Measurements from ENCODE around the gene DUSP1. TPM values are rescaled to one million over a fixed set of nuclear protein-coding genes. Genes with fewer than 3 reads are reported as not detected.
A peak's percentile ranks its signal among the peaks of the same experiment; 100 is the strongest.

The DUSP1 gene
- total and polyA plus RNA-seq, 4 donors: 138 to 1,153 (median 344) TPM

GRCh38 chr5:172751761-172752510 lies 19.1 kb downstream of the DUSP1 start:
- no peak for TF ChIP-seq CTCF (IDR thresholded peaks at IDR 0.05; ENCODE audit: control extremely low read depth, extremely low read depth)
- H3K4me3 ChIP-seq: no peak overlapping the region
- DNase-seq (no peak), ATAC-seq (ENCODE audit: insufficient read depth, low FRiP score) (no peak)
- H3K9me3 ChIP-seq (ENCODE audit: control insufficient read depth in 4 of 4, insufficient read depth in 3 of 4, low read length in 3 of 4): peaks cover 0 to 2% (median 0%) of the 10 kb centered on the region in 4 donors
- H3K27ac ChIP-seq (ENCODE audit: low read depth in 1 of 2, low read length in 1 of 2): peak overlapping the region in 1 of 2 donors; percentile 75
- peaks cover 0 to 2% (median 0%) of the 10 kb centered on the region in 3 donors for H3K27me3 ChIP-seq (ENCODE audit: control insufficient read depth in 3 of 3, insufficient read depth in 3 of 3, low read length in 2 of 3)
- H3K4me1 ChIP-seq (ENCODE audit: control insufficient read depth in 5 of 5, insufficient read depth in 5 of 5, low read length in 5 of 5): peaks cover 4 to 15% (median 5%) of the 10 kb centered on the region in 5 donors
- 85 to 89% methylated on average over 14 of the region's 14 CpGs for WGBS, 2 donors
- no peaks in the 10 kb centered on the region for H3K36me3 ChIP-seq (ENCODE audit: control insufficient read depth in 4 of 4, insufficient read depth in 4 of 4, low read length in 4 of 4)
- H3K9ac ChIP-seq (ENCODE audit: insufficient read depth in 1 of 2, low read length in 2 of 2): no peak overlapping the region

DNA sequence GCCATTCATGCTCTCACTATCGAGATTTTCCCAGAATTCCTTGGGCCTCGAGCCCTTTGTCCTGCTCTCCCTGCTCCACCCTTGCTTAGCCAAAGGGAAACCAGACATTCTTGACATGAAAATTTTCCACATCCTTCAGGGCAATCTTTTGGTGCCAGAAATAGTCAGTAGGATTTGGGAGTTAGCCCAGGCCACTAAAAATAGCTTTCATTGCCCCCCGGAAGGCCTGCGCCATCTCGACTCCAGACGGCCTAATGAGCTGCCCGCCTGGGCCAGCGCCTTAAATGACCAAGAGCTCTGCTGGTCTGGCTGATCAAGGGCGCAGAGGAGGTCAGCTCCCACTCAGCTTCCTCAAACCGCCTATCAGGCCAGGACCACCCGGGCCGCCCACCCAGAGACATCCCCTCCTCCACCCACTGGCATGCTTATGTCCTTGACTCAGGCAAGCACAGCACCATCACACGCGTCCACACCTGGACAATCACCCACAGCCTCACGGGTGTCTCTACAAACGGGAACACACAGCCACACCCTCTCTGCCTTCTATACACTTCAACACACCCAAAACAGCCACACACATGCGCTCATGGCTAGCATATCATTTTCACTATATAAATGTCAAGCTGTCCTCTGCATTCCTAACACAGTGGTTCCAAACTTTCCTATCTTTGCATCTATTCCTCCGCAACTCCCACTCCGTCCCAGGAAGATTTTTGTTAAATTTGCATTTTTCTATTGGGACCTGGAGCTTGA lies 20.9 kb downstream of the DUSP1 start:
- H3K9me3 ChIP-seq (ENCODE audit: control insufficient read depth in 4 of 4, insufficient read depth in 3 of 4, low read length in 3 of 4): peaks cover 0 to 2% (median 0%) of the 10 kb centered on the region in 4 donors
- no peak for TF ChIP-seq CTCF (IDR thresholded peaks at IDR 0.05; ENCODE audit: control extremely low read depth, extremely low read depth)
- H3K4me1 ChIP-seq (ENCODE audit: control insufficient read depth in 5 of 5, insufficient read depth in 5 of 5, low read length in 5 of 5): peaks cover 4 to 15% (median 5%) of the 10 kb centered on the region in 5 donors
- H3K36me3 ChIP-seq (ENCODE audit: control insufficient read depth in 4 of 4, insufficient read depth in 4 of 4, low read length in 4 of 4): no peaks in the 10 kb centered on the region
- H3K27me3 ChIP-seq (ENCODE audit: control insufficient read depth in 3 of 3, insufficient read depth in 3 of 3, low read length in 2 of 3): peaks cover 0 to 2% (median 0%) of the 10 kb centered on the region in 3 donors
- WGBS, 2 donors: 69 to 81% methylated on average over 19 of the region's 19 CpGs
- H3K9ac ChIP-seq (ENCODE audit: insufficient read depth in 1 of 2, low read length in 2 of 2): no peak overlapping the region
- ATAC-seq (ENCODE audit: insufficient read depth, low FRiP score) (no peak), DNase-seq (peak; percentile 63 to 81 (median 78))
- no peak overlapping the region for H3K4me3 ChIP-seq
- H3K27ac ChIP-seq (ENCODE audit: low read depth in 1 of 2, low read length in 1 of 2): peak overlapping the region; percentile 60 to 96

GRCh38 chr5:172749076-172749475 lies 21.9 kb downstream of the DUSP1 start:
- TF ChIP-seq CTCF (IDR thresholded peaks at IDR 0.05; ENCODE audit: control extremely low read depth, extremely low read depth): no peak

More at GRCh38 chr5:172749076-172749475, 21.9 kb downstream of the DUSP1 start:
- DNase-seq (no peak), ATAC-seq (ENCODE audit: insufficient read depth, low FRiP score) (no peak)
- H3K4me1 ChIP-seq (ENCODE audit: control insufficient read depth in 5 of 5, insufficient read depth in 5 of 5, low read length in 5 of 5): peaks cover 4 to 15% (median 8%) of the 10 kb centered on the region in 5 donors
- no peaks in the 10 kb centered on the region for H3K36me3 ChIP-seq (ENCODE audit: control insufficient read depth in 4 of 4, insufficient read depth in 4 of 4, low read length in 4 of 4)
- WGBS, 2 donors: 94 to 95% methylated on average over 7 of the region's 7 CpGs
- H3K4me3 ChIP-seq: no peak overlapping the region
- H3K9ac ChIP-seq (ENCODE audit: insufficient read depth in 1 of 2, low read length in 2 of 2): no peak overlapping the region
- peaks cover 0 to 2% (median 0%) of the 10 kb centered on the region in 4 donors for H3K9me3 ChIP-seq (ENCODE audit: control insufficient read depth in 4 of 4, insufficient read depth in 3 of 4, low read length in 3 of 4)
- H3K27me3 ChIP-seq (ENCODE audit: control insufficient read depth in 3 of 3, insufficient read depth in 3 of 3, low read length in 2 of 3): peaks cover 0 to 2% (median 0%) of the 10 kb centered on the region in 3 donors
- peak overlapping the region; percentile 88 to 96 for H3K27ac ChIP-seq (ENCODE audit: low read depth in 1 of 2, low read length in 1 of 2)
